ENCODE results near the gene RHCG. TPM values are rescaled to one million over a fixed set of nuclear protein-coding genes. Genes with fewer than 3 reads are reported as not detected.
A peak's percentile ranks its signal among the peaks of the same experiment; 100 is the strongest.
"Not testable (repeated sequence)": the region's sequence is repeated elsewhere in the genome, so short reads cannot be mapped to it uniquely, and the experiment has no call there.

Gene RHCG
- total RNA-seq, 4 donors from 2014 or later = not detected

GRCh38 chr15:89469426-89470096 lies 26.8 kb downstream of the RHCG start:
- H3K27me3 ChIP-seq = no peaks in the 10 kb centered on the region
- no peak for DNase-seq
- H3K9me3 ChIP-seq = no peaks in the 10 kb centered on the region
- H3K36me3 ChIP-seq = no peaks in the 10 kb centered on the region
- no peak overlapping the region for H3K27ac ChIP-seq
- no peak overlapping the region for H3K4me3 ChIP-seq
- no peaks in the 10 kb centered on the region for H3K4me1 ChIP-seq
- no peak for TF ChIP-seq CTCF (IDR thresholded peaks at IDR 0.05)
- no peak for TF ChIP-seq POLR2A (IDR thresholded peaks at IDR 0.05)

GRCh38 chr15:89468813-89469212 lies 27.6 kb downstream of the RHCG start:
- H3K27me3 ChIP-seq, H3K4me1 ChIP-seq, H3K4me3 ChIP-seq, H3K9me3 ChIP-seq, DNase-seq, H3K36me3 ChIP-seq, H3K27ac ChIP-seq: not testable (repeated sequence)

GRCh38 chr15:89463113-89463512 lies 33.3 kb downstream of the RHCG start:
- DNase-seq = peak in 1 of 3 donors; percentile 16
- peaks cover 0 to 8% (median 0%) of the 10 kb centered on the region in 4 donors for H3K4me1 ChIP-seq
- TF ChIP-seq CTCF (IDR thresholded peaks at IDR 0.05) = no peak
- no peak for TF ChIP-seq POLR2A (IDR thresholded peaks at IDR 0.05)
- no peak overlapping the region for H3K4me3 ChIP-seq
- H3K9me3 ChIP-seq = no peaks in the 10 kb centered on the region
- no peak overlapping the region for H3K27ac ChIP-seq
- H3K27me3 ChIP-seq = no peaks in the 10 kb centered on the region
- no peaks in the 10 kb centered on the region for H3K36me3 ChIP-seq

- TF ChIP-seq POLR2A (IDR thresholded peaks at IDR 0.05) = no peak
- TF ChIP-seq CTCF (IDR thresholded peaks at IDR 0.05) = no peak
- no peaks in the 10 kb centered on the region for H3K27me3 ChIP-seq
- no peaks in the 10 kb centered on the region for H3K36me3 ChIP-seq
- DNase-seq = peak in 1 of 3 donors; percentile 24
- H3K4me1 ChIP-seq = peaks cover 0 to 8% (median 0%) of the 10 kb centered on the region in 4 donors
- no peak overlapping the region for H3K4me3 ChIP-seq
- H3K27ac ChIP-seq = no peak overlapping the region
- H3K9me3 ChIP-seq = no peaks in the 10 kb centered on the region
Measured at GRCh38 chr15:89462198-89462912, 34.0 kb downstream of the RHCG start.

GRCh38 chr15:89461386-89461785 lies 35.0 kb downstream of the RHCG start:
- Histone ChIP-seq H3K4me1 (peaks cover 0 to 8% (median 0%) of the 10 kb centered on the region in 4 donors), H3K4me3 (no peak overlapping the region), H3K27me3 (no peaks in the 10 kb centered on the region), H3K36me3 (no peaks in the 10 kb centered on the region), H3K9me3 (no peaks in the 10 kb centered on the region), H3K27ac (no peak overlapping the region)
- DNase-seq = no peak
- TF ChIP-seq CTCF (IDR thresholded peaks at IDR 0.05) (no peak), POLR2A (IDR thresholded peaks at IDR 0.05) (no peak)

GRCh38 chr15:89460048-89460447 lies 36.3 kb downstream of the RHCG start:
- TF ChIP-seq CTCF (IDR thresholded peaks at IDR 0.05) = no peak
- no peak for TF ChIP-seq POLR2A (IDR thresholded peaks at IDR 0.05)
- no peaks in the 10 kb centered on the region for H3K27me3 ChIP-seq
- H3K4me3 ChIP-seq = no peak overlapping the region
- peak overlapping the region in 1 of 4 donors; percentile 78 for H3K27ac ChIP-seq
- H3K4me1 ChIP-seq = peaks cover 0 to 8% (median 0%) of the 10 kb centered on the region in 4 donors
- H3K36me3 ChIP-seq = no peaks in the 10 kb centered on the region
- no peak for DNase-seq
- no peaks in the 10 kb centered on the region for H3K9me3 ChIP-seq

Measured in Peyer's patch (tissue), 4 donors.